Measurements from ENCODE around the gene MAGEC1.
"Not testable (repeated sequence)": the region's sequence is repeated elsewhere in the genome, so short reads cannot be mapped to it uniquely, and the experiment has no call there.

MAGEC1 gene, protein sequence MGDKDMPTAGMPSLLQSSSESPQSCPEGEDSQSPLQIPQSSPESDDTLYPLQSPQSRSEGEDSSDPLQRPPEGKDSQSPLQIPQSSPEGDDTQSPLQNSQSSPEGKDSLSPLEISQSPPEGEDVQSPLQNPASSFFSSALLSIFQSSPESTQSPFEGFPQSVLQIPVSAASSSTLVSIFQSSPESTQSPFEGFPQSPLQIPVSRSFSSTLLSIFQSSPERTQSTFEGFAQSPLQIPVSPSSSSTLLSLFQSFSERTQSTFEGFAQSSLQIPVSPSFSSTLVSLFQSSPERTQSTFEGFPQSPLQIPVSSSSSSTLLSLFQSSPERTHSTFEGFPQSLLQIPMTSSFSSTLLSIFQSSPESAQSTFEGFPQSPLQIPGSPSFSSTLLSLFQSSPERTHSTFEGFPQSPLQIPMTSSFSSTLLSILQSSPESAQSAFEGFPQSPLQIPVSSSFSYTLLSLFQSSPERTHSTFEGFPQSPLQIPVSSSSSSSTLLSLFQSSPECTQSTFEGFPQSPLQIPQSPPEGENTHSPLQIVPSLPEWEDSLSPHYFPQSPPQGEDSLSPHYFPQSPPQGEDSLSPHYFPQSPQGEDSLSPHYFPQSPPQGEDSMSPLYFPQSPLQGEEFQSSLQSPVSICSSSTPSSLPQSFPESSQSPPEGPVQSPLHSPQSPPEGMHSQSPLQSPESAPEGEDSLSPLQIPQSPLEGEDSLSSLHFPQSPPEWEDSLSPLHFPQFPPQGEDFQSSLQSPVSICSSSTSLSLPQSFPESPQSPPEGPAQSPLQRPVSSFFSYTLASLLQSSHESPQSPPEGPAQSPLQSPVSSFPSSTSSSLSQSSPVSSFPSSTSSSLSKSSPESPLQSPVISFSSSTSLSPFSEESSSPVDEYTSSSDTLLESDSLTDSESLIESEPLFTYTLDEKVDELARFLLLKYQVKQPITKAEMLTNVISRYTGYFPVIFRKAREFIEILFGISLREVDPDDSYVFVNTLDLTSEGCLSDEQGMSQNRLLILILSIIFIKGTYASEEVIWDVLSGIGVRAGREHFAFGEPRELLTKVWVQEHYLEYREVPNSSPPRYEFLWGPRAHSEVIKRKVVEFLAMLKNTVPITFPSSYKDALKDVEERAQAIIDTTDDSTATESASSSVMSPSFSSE
- 0 reads per million in 2 donors for total RNA-seq

DNA sequence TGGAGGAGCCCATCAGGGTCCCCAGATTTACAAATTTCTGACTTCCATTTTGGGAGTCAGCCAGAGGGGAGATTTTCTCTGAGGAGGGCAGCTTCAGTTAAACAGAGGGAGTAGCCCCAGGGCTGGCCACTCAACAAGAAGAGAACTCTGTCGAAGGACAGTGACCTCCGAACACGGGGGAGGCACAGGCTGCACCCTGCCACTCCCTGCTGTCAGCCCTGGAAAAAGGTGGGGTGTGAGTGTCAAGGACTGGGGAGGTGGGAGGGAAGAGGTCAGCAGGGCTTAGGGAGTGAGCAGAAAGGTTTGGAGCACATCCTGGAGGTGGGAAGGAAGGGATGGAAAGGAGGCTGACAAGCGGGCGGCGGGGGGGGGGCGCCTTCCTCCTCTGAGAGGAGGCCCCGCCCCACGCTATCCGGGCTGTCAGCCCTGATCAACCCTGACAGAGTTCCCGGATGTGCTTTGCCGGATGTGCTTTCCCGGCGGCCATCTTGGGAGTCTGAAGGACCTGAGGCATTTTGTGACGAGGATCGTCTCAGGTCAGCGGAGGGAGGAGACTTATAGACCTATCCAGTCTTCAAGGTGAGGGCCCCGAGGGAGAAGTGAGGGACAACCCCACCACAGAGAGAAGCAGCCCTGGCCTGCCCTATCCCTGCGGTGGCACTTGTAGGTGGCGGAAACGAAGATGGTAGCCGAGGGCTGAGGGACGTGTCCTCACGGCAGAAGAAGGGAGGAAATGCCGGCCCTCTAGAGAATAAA is at the start of gene MAGEC1:
Gene MAGEC1 (plus strand): TSS at position 495 of the 756 bp plus-strand sequence. CDS start 1,179 bp downstream, outside the sequence.
- DNase-seq: no peak

DNA sequence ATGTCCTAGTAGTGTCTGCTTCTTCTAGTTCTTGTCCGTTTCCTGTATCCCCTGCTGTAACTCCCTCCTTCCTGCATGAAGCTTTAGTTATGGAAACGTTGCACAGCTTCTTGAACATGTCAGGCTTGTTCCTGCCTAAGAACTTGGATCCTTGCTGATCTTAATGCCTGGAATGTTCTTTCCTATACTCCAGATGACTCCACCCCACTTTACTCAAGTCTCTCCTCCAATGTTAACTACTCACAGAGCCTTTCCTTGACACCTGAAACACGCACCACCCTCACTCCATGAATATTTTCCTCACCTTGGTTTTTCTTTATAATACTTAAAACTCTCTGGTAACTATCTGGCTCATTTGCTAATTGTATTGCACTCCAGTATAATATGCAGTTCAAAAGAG is 46.2 kb upstream of the MAGEC1 start:
- DNase-seq: no peak

DNA sequence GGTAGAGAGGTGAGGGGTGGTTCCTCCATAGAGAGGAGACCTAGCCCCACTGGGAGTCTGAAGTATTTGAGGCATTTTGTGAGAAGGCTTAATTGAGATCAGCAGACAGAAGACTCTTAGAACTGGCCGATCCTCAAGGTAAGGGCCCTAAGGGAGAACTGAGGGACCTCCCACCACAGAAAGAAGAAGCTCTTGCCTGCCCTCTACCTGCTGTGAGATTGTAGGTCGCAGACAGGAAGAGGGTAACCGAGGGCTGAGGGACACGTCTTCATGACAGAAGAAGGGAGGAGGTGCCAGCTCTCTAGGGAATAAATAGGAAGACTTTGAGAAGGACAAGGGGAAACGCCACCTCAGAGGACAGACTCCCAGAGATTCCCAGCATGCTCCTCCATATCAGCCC is 24.1 kb upstream of the MAGEC1 start:
- DNase-seq: no peak

DNA sequence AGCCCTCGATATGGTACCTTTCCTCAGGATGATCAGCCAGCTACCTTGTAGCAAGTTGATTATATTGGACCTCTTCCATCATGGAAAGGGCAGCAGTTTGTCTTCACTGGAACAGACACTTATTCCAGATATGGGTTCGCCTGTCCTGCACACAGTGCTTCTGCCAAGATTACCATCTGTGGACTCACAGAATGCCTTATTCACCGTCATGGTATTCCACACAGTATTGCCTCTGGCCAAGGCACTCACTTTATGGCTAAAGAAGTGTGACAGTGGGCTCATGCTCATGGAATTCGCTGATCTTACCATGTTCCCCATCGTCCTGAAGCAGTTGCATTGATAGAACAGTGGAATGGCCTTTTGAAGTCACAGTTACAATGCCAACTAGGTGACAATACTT is 14.9 kb upstream of the MAGEC1 start:
- DNase-seq: not testable (repeated sequence)

DNA sequence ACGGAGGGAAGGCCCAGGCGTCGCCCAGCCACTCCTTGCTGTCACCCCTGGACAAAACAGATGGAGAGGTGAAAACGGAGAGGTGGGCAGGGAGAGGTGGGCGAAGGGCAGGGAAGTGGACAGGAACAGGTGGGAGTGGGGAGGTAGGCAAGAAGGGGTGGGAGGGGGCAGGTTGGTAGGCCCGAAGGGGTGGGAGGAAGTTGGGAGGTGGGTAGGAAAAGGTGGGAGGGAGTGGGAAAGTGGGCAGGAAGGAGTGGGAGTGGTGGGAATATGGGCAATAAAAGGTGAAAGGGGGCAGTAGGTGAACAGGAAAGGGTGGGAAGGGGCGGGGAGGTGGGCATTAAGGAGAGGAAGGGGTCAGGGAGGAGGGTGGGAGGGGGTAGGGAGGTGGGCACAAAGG is 9.0 kb upstream of the MAGEC1 start:
- no peak for DNase-seq

DNA sequence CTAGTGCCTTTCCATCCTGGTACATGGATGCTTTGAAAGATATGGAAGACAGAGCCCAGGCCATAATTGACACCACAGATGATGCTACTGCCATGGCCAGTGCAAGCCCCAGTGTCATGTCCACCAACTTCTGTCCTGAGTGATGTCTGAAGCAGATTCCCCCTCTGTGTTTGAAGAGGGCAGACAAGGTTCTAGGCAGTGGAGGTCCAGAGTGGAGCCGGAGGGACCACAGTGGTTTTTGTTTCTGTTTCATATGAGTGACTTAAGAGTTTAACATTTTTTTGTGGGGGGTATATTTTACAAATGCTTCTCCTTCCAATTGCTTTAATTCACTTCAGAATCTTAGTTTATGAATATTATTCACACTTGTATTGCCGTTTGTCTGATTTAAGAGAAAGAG is 6.0 kb upstream of the MAGEC1 start:
- no peak for DNase-seq

DNA sequence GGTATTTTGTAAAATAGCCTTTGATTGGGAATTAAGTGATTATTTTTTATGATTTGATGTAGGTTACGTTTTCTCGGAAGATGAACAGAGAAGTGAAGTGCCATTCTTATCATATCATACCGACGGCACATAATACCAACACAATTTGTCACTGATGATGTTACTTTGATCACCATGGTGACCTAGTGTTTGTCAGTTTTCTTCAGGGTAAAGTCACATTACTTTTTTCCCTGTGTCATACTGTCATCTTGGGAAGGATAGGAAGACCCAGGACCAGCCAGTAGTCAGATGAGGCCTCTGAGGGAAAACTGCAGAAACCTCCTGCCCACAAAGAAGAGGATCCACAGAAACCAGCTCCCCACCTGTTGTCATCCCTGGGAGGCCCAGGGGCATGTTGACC is 1.3 kb upstream of the MAGEC1 start:
- no peak for DNase-seq

DNA sequence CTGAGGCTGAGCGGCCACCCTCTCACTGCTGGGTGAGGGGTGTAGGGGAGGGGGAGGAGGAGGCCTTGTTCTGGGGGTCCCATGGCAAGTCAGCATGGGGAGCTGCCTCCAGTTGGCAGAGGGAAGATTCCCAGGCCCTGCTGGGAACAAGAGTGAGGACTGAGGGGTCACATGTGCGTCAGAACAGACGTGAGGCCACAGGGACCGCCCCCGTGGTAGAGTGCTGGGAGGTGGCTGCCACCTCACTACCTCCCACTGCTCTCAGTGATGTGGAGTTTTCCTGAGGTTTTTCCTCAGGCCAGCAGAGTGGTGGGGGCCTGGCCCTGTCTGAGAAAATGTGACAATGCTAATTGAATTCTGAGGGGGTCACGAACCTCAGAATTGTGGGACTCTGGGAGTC is 568 bp downstream of the MAGEC1 start:
- no peak for DNase-seq

DNA sequence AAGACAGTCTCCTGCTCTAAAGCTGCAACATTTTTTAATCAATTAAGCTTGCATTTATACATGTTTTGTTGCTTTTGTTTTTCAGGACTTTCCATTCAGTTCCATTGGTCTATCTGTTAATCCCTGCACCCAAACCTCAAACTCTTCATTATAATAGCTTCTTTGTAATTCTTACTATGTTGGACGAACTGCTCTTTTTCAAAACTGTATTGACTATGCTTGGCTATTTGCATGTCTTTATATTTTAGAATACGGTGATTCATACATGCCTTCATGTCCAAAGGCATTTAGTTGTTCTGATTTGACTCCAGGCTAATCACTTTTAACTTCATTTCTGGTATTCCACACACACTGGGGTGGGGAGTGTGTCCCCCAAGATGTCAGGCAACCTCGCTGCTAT is 14.1 kb downstream of the MAGEC1 start:
- no peak for DNase-seq

DNA sequence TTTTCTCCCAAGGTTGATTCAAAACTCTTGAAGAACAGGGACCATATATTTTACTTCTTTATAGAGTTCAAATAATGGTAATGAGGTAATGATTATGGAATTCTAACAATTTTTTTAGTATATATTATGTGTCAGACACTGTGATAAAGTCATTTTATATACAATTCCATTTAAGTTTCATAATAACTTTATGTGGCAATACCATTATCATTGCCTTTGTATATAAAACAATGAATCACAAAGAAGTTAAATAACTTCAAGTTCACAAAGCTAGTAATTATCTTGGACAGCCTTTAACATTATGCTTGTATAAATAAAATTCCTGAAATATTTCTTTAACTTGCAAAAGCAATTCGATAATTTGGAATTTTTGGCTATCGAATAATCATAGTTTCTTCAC is 20.6 kb downstream of the MAGEC1 start:
- no peak for DNase-seq

DNA sequence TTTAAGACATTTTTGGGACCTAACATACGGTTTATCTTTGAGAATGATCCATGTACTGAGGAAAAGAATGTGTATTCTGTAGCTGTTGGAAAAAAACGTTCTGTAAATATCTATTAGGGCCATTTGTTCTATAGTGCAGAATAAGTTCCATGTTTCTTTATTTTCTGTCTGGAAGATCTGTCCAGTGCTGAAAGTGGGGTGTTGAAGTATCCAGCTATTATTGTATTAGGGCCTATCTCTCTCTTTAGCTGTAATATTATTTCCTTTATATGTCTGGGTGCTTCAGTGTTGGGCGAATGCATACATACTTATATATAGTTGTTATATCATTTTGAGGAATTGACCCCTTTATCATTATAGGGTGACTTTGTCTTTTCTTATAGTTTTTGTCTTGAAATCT is 24.7 kb downstream of the MAGEC1 start:
- DNase-seq: no peak

DNA sequence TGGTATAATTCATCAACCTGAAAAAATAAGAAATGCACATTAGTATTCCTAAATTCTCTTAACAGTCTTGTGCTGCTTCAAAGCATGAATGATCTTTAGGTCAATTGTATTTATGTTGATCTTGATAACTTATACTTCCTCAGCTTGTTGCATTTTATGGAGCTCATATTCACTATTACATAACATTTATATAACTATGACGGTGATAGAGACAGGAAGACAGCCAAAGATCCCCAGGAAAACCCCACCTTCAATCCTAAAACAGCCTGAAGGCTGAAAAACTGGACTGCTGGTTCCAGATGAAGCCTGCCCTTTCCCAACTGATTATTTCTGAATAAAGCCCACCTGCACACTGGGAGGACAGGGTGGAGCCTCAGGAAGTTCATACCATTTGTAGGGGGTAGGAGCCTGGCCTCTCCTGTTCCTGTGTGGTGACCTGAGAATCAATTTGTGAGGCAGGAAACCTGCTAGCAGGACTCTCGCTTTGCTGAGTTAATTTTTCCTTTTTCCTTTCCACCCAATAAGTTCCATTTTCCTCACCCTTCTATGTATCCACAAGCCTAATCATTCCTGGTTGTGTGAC is 30.5 kb downstream of the MAGEC1 start:
- no peak for DNase-seq

DNA sequence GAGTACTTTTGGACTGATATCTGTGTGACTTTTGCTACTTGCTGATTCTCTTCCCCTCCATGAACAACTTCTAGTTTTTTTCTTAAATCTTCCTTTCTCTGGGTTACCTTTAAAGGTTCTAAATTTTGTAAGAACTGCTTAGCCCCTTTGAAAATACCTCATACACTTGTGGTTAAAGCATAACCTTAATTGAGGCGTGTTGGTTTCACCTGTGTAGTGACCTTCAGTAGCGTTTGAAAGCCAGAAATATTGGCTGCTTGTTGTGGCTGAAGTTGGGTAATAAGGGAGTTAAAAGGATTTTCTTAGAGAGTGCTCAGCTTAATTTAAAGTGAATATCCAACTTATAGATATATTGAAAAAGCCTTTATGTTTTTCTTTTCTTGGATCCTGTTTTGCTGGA is 32.0 kb downstream of the MAGEC1 start:
- no peak for DNase-seq

DNA sequence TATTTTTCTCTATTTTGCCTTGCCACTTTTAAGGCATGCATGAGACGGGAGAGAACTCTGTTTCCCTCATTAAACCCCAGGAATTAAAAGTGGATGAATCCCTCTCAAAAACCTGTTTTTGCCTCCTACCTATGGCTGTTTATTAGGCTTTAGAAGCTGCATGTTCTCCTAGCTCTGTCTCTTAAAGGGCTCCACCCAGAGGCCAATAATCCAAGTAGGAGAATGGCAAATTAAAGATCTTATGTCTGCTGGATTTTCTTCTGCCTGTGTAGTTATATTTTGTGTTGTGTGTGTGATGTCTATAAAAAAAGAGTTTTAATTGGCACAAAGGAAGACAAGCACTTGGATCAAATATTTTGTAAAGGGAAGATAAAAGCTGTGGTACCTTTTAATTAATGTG is 32.4 kb downstream of the MAGEC1 start:
- DNase-seq: no peak

DNA sequence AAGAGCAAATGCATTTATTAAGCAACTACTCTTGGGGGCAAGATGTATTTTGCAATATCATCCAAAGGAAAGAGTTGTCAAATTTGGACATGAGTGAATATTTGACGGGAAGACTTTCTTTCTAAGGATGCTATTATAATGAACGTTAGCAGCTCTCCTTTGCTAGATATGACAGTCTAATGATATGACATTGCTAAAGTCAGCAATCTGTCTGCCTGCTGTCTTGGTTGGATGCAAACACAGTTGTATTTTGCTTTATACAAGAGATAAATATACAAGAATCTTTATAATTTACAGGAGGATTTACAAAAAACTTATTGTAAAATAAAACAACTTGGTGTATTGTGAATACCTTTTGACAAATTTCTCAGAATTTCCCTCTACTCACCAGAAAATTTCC is 37.5 kb downstream of the MAGEC1 start:
- no peak for DNase-seq

DNA sequence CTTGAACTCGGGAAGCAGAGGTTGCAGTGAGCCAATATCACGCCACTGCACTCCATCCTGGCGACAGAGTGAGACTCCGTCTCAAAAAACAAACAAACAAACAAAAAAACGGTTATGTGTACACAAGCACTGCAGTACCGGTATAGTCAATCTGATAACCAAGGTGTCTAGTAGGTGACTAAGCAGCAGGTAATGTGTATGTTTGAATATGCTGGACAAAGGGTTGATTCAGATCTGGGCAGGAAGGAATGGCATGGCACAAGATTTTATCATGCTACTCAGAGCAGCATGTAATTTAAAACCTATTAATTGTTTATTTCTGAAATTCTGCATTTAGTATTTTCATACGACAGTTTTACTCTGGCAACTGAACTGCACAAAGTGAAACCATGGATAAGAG is 41.7 kb downstream of the MAGEC1 start:
- DNase-seq: no peak

DNA sequence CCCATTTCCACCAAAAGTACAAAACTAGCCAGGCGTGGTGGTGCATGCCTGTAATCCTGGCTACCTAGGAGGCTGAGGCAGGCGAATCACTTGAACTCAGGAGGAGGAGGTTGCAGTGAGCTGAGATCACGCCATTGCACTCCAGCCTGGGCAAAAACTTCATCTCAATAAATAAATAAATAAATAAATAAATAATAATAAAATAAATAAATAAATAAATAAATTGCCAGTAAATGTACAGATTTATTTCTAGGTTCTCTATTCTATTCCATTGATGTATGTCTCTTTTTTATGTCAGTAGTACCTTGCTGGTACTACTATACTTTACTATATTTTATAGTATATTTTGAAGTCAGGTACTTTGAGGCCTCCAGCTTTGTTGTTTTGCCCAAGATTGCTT is 43.7 kb downstream of the MAGEC1 start:
- no peak for DNase-seq

DNA sequence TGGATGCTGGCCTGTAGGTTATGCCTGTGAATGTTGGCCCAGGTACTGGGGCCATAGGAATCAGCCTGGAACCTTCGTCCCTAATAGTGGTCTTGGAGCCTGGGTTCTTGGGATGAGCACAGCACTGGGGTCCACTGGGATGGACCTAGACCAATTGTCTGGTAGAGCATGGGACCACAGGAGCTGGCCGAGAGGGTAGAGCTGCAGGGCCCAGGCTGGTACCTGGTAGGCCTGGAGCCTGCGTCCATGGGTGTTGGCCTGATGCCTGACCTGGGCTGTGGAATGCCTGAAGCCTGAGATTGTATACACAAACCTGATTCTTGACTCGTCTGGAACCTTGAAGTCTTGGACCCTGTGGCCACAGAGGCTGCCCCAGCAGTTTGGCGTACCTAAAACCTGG is 48.9 kb downstream of the MAGEC1 start:
- no peak for DNase-seq

DNA sequence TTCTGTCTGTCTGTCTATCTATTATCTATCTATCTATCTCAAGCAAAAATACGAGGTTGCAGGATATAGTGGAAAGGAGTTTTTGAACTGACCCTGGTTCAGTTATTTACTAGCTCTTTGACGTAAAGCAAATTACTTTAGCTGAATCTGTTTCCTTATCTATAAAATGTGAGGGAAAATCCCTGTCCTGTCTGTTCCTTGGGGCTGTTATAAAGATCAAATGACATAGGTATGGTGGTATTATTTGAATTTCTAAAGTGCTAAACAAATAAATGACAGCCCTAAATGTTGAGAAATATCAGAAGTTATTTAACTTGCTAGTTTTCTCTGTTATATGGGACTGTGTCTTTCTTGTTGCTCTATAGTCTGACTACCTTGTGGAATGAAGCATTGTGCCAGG is 55.0 kb downstream of the MAGEC1 start:
- DNase-seq: no peak
